Skin of body (tissue), 2 donors: ENCODE results near the gene TM7SF3. TPM values are rescaled to one million over a fixed set of nuclear protein-coding genes. Genes with fewer than 3 reads are reported as not detected.

Source experiments
- DNase-seq: peaks from one replicate; lab custom pipeline; 2025; lab: John Stamatoyannopoulos, UW
- total RNA-seq: library from RNA; depleted of rRNA; stranded (reverse); fragments of >200 nt; gene quantifications from one replicate; pipeline ENCODE4 v1.2.3, GENCODE V29; 2014

Gene TM7SF3
- total RNA-seq, 1 donor from 2014 or later: 45.9 TPM

- DNase-seq: no peak
These were observed 910 bp upstream of the TM7SF3 start for GRCh38 chr12:27014859-27015729.

DNA sequence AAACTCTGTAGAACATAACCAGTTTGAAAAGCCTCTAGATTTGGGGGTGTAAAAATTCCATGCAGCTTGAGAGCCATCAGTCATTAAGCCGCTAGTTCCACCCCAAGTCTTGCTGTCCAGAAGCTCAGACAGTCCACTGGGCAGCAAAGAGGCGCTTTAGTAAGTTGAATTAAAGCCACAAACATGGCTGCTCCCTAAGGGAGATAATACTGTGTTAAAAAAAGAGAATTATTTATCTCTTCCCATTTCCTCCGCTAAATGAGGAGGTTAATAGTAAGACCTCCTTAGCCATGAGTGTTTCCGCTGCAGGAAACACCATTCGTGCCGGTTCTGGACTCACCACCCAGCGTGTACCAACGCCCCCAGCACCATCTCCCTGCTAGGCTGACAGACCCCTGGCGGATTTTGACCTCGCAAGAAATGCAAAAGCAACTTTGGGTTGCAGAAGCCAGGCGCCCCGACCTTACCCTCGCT lies 536 bp downstream of the TM7SF3 start:
- peak; percentile 11 for DNase-seq

DNA sequence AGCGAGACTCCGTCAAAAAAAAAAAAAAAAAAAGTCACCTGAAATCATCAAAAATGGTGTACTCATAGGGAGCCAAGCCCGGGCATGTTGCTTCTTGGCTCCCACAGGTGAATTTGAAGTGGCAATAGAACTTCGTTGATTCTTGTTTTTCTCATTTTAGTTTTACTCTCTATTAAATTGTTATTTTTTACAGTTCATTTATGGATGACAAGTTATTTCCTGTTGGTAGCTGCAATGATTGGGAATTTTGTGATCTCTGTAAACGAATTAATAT lies 1.3 kb downstream of the TM7SF3 start:
- no peak for DNase-seq

GRCh38 chr12:27012239-27012981 lies 1.8 kb downstream of the TM7SF3 start:
- DNase-seq: no peak

DNA sequence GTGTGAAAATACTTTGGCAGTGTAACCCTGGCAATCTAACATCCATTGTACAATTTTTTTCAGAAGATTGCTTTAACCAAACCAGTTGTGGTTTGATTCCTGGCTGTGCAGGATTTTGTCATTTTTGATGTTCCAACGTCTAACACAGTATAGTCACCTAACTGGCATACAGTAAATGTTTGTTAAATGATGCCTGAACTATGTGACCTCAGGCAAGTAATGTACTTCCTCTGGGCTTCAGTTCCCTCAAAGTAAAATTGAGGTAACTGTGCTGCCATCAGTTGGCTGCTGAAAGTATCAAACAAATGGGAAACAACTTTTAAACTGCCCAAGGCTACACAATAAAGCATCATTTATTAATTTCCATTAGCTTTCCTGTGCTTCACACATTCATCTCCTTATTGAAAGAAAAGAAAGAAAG lies 4.3 kb downstream of the TM7SF3 start:
- DNase-seq: no peak

GRCh38 chr12:27008081-27008480 lies 6.1 kb downstream of the TM7SF3 start:
- DNase-seq: no peak

GRCh38 chr12:27006797-27007467 lies 7.3 kb downstream of the TM7SF3 start:
- no peak for DNase-seq

- DNase-seq: no peak
These were observed 8.7 kb downstream of the TM7SF3 start for GRCh38 chr12:27005495-27005894.

DNA sequence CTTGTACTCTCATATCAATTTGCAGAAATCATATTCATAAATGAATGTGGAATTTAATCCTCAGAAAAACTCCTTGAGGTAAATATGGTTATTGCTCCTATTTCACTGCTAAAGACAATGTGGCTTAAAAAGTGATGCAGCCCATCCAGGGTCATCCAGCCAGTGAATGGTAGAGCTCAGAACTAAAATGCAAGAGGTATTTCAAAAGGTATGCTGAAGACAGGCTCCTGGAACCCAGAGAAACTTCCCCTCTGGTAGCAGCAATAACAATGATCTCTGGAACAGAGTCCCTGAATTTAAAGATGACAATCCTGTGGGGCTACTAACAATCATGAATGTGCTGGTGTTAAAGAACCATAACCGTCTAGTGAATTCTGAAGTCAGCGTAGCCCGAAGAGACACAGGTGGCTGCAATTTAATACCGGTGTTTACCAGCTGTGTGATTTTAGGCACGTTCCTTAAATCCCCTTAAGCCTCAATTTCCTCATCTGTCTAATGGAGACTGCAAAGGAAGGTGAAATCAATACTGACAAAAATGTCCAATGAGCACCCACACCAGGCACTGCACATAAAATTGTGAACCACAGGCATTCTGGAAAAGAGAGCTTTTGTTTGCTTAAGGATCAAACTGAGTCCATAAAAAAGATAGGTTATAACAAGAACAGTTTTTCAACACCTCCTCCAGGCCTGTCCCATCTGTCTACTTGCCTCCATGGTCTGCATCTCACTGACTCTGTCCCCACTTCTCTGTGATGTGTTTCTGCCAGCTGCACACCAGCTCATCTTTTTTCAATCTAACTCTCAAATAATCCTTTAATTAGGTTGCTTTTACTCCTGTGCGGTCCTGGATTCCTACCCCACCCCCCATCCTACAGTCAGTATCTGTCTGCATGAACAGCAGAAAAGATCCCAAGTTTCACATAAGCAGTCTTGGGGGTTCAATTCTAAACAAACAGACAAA lies 10.5 kb downstream of the TM7SF3 start:
- no peak for DNase-seq

- no peak for DNase-seq
These were observed 12.0 kb downstream of the TM7SF3 start for GRCh38 chr12:27002141-27002540.

DNA sequence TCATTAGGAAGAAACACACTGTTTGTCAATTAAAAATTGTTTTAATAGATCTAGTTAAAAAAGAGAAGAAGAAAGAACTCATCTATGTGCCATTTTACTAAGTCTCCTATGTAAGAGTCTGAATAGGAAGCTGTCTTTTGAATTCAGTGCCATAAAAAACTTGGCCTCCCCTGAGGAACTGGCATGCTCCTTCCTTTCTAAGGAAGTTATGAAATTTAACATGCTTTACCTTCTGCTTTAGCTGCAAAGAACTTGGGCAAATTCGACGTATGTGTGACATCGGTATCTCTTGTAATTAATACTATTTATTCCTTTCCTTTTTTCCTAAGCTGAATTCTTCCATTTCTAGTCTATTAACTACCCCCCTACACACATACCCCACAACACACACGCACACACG lies 12.5 kb downstream of the TM7SF3 start:
- no peak for DNase-seq

GRCh38 chr12:27000961-27001360 lies 13.2 kb downstream of the TM7SF3 start:
- no peak for DNase-seq

DNA sequence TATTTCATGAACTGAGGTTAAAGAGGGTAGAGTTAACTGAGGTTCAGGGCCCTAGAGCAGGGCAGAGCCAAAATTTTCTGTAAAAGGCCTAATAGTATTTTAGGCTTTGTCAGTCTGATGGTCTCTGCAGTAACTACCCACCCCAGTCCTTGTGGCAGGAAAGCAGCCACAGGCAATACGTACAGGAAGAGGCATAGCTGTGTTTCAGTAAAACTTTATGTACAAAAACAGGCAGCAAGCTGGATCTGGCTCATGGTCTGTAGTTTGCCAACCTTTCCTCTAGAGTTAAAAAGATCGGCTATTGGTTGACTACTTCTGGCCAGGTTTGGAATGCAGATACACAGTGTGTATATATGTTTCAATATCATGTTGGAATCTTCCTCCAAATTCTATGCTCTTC lies 17.2 kb downstream of the TM7SF3 start:
- no peak for DNase-seq

GRCh38 chr12:26995706-26996105 lies 18.5 kb downstream of the TM7SF3 start:
- DNase-seq: no peak

- no peak for DNase-seq
These were observed 20.1 kb downstream of the TM7SF3 start for GRCh38 chr12:26994109-26994508.

DNA sequence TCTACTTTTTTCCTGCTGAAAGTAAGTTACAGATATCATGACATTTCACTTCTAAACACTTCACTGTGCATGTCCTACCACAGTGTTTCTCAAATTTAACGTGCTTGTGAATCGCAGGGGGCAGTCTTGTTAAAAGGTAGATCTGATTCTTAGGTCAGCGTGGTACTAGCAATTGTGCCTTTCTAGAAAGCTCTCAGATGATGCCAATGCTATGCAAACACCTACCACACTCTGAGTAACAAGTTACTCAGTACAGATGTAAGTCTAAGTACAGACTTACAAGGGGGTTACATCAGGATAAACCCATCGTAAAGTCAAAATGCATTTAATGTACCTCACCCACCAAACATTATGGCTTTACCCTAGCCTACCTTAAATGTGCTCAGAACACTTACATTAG lies 22.4 kb downstream of the TM7SF3 start:
- DNase-seq: no peak

DNA sequence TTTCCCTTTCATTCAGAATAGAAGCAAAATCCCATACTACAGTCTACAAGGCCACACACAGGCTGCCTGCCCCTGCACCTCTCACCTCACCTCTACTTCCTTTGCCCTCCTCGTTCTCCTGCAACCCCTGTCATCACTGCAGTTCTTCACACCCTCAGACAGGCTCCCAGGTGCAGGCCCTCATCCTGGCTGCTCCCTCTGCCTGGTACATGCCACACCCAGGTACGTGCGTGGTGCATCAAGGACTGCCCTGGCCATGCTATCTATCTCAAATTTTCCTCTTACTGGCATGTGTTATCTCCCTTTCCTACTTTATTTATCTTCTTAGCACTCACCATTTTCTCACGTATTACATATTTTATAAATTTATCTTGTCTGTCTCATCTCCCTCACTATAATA lies 24.3 kb downstream of the TM7SF3 start:
- DNase-seq: no peak

- no peak for DNase-seq
These were observed 25.5 kb downstream of the TM7SF3 start for GRCh38 chr12:26988703-26989102.

DNA sequence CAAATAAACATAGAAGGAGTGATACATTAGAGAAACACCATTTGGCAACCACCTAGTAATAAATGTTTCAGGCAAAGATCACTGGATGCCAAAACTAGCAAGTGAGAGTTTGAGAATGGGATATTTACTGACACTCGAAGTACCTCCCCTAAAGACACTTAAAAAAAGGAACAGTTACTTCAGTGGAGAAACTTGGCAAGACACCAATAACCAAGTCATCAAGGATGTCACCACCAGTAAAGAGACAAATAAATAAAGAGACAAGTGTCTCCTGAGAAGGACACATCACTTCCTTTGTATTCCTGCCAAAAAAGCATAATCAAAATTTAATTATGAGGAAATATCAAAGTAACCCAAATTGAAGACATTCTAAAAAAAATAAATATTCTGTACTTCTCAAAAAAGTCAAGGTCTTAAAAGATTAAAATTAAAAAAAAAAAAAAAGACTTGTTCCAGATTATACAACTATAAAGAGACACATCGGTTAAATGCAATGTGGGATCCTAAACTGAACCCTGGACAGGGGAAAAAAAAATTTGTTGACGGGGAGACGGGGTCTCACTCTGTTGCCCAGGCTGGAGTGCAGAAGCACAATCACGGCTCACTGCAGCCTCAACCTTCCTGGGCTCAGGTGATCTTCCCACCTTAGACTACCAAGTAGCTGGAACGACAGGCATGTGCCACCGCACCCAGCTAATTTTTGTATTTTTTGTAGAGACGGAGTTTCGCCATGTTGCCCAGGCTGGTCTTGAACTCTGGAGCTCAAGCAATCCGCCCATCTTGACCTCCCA lies 26.4 kb downstream of the TM7SF3 start:
- DNase-seq: no peak

DNA sequence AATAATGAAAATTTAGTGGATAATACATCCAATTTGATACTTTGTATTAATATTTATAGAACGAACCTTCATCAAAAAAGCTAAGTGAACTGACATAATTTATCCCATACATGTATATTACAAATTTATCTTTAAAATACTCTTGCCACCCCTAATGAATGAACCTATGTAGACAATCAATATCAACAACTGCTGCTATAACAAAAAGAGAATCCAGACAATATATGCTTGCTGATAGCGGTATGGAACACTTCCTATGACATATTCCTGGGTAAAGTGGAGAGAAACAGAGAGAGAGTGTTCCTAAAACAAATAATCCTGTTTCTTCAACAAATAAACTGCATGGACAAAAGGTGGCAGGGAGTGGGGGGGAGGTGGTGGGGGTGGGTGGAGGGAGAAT lies 31.3 kb downstream of the TM7SF3 start:
- no peak for DNase-seq
